ENCODE results near the gene TRMT6.

DNA sequence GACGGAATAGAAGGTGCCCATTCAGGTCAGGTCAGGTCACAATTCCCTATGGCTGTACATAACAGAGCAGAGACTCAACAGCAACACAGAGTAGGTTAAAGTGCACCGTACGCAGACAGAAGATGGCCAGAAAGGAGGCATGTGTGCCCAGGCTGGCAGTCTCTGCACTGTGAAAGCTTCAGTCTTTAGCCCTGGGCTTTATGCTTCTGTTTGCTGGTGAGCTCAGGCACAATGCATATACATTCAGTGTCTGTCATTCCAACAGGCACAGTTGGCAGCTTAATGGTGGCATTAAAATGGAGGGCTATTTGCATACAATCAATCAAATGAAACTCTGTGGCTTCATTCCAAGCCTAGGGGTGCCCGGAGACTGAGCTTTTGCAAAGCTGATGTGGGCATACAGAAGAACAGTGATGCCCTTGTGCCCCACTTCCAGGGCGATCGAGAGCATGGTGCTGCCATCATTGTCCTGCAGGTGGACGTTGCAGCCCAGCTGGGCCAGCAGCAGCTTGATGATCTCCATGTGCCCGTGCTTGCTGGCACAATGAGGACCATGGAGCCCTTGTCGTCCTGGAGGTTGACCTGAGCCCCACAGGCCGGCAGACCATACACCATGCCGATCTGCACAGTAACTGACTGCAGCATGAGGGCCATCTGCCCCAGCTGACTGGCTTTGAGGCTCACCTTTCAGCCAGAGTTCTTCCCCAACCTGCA is 22.4 kb downstream of the TRMT6 start:
- TF ChIP-seq ZNF121 (CRISPR knock-in tag; conservative IDR thresholded peaks at IDR 0.05) (no peak), SRSF3 (IDR thresholded peaks at IDR 0.05; ENCODE audit: insufficient read depth, low read length) (no peak), KLF10 (CRISPR knock-in tag; IDR thresholded peaks at IDR 0.05) (no peak), SREBF2 (CRISPR knock-in tag; IDR thresholded peaks at IDR 0.05) (no peak)
- TF ChIP-seq, protein P1, sequence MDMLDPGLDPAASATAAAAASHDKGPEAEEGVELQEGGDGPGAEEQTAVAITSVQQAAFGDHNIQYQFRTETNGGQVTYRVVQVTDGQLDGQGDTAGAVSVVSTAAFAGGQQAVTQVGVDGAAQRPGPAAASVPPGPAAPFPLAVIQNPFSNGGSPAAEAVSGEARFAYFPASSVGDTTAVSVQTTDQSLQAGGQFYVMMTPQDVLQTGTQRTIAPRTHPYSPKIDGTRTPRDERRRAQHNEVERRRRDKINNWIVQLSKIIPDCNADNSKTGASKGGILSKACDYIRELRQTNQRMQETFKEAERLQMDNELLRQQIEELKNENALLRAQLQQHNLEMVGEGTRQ (CRISPR knock-in tag; IDR thresholded peaks at IDR 0.05), result no peak
